DMS 273 (cell line): ENCODE data around the gene KLHL33.
"Not testable (repeated sequence)": the region's sequence is repeated elsewhere in the genome, so short reads cannot be mapped to it uniquely, and the experiment has no call there.

Source experiments
- DNase-seq: peaks from one replicate; lab custom pipeline; 2025; ENCODE audit not compliant: unreplicated experiment; lab: John Stamatoyannopoulos, UW

KLHL33 gene

GRCh38 chr14:20452831-20453230 is 16.9 kb upstream of the KLHL33 start:
- not testable (repeated sequence) for DNase-seq

- no peak for DNase-seq
Observed at GRCh38 chr14:20446889-20447288, 10.9 kb upstream of the KLHL33 start.

DNA sequence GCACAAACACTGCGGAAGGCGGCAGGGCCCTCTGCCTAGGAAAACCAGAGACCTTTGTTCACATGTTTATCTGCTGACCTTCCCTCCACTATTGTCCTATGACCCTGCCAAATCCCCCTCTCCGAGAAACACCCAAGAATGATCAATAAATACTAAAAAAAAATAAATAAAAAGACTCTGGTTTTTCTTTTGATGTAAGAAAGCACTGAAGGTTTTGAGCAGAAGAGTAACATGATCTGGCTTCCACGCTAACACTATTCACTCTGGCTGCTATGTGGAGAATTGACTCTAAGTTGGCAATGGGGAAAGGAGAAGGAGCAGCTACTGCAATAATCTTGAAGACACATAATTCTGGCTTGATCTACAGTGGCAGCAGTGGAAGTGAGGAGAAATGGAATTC is 7.7 kb upstream of the KLHL33 start:
- not testable (repeated sequence) for DNase-seq

GRCh38 chr14:20441461-20441860 is 5.5 kb upstream of the KLHL33 start:
- DNase-seq: no peak

DNA sequence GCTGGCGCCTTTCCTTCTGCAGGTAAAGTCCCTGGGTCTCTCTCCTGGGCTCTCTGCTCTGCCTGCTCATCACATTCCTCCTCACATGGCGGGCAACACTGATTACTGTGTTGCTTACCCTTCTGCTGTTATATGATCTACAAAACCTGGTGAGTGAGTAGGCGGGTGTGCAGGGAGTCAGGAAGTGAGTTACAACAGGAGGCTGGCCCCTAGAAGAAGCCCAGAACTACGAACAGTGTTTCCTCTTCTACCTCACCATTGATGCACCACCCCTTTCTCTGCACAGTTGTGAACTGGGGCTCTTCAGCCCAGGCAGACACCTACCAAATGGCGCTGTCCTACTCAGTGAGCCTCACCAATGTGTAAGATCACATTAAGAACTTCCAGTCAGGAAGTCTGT is 4.9 kb upstream of the KLHL33 start:
- DNase-seq: no peak

- no peak for DNase-seq
Observed at GRCh38 chr14:20440465-20440864, 4.5 kb upstream of the KLHL33 start.

GRCh38 chr14:20438664-20439063 is 2.7 kb upstream of the KLHL33 start:
- DNase-seq: no peak

DNA sequence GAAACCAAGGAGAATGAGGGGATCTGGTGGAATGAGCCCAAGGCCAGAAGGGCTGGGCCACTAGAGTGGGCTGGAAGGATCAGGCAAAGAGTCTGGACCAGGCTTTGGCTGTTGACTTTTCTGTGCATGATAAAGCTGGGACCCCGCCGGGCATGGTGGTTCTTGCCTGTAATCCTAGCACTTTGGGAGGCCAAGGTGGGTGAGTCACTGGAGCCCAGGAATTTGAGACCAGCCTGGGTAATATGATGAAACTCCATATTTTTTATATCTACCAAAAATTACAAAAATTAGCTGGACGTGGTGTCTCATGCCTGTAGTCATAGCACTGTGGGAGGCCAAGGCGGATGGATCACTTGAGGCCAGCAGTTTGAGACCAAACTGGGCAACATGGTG is 393 bp upstream of the KLHL33 start:
- no peak for DNase-seq

GRCh38 chr14:20434701-20435581 is 1.0 kb downstream of the KLHL33 start:
- peak; percentile 59 for DNase-seq

GRCh38 chr14:20429801-20430669 is 5.9 kb downstream of the KLHL33 start:
- peak; percentile 51 for DNase-seq

GRCh38 chr14:20428802-20429201 is 7.2 kb downstream of the KLHL33 start:
- DNase-seq: no peak

DNA sequence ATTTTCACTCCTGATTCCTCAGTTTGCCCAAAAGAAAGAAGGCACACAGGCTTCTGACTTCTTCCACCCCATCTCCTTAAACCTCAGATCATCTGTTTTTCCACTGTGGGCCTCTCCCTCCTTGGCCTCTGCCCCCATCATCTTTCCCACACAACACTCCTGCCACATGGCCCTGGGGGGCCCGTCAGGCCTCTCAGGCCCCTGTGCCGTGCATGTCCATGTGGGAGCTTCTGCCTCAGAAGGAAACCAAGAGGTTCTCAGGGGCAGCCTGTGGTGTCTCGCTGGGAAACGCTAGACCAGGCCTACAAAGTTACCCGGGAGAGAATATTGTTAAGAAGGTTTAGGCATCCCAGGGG is 8.0 kb downstream of the KLHL33 start:
- no peak for DNase-seq

- no peak for DNase-seq
Observed at GRCh38 chr14:20427231-20428009, 8.5 kb downstream of the KLHL33 start.

- no peak for DNase-seq
Observed at GRCh38 chr14:20424851-20425250, 11.1 kb downstream of the KLHL33 start.

DNA sequence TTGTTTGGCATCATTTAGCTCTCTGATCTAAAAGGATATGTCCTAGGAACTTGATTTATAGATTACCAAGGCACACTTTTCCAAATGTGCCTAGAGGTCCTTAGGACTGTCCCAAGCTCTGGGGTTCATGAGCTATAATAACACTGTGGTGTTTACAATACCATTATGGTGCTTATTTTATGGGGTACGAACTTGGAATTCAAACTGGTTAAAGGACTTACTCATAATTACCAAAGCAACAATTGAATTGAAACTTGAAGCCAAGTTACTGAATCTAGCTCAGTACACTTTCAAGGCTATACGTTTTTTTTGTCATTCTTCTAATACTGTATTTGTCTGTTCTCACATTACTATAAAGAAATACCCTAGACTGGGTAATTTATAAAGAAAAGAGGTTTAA is 13.1 kb downstream of the KLHL33 start:
- no peak for DNase-seq

DNA sequence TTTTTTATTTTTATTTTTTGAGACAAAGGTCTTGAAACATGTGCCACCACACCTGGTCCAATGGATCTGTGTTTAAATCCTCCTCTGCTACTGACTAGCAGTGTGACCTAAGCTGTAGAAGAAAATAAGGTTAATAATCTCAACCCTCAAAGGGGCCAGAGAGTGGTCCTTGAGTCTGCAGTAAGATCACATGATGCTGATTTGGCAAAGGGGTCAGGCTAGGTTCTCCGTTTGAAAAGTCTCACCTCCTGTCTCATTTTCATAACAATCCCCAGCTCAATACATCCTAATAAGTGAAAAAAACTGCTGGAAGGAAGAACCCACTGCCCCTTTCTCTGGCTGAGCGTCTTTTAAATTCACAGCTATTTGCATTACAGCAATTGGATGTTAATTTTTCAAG is 14.7 kb downstream of the KLHL33 start:
- DNase-seq: no peak

DNA sequence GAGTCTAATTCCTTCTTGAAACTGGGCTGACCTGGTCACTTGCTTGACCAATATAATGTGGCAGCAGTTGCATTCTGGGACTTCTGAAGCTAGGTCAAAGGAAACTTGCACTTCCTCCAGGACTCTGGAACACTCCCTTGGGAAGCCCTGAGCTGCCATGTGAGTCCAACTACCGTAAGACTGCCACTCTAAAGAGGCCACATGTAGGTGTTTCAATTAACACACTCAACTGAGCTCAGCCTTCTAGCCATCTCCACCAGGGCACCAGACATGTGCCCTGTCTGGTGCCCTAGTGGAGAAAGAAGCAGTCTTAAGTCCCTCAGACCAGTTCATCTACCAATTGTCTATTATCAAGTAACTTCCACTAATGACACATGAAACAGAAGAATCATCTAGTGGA is 16.5 kb downstream of the KLHL33 start:
- no peak for DNase-seq

DNA sequence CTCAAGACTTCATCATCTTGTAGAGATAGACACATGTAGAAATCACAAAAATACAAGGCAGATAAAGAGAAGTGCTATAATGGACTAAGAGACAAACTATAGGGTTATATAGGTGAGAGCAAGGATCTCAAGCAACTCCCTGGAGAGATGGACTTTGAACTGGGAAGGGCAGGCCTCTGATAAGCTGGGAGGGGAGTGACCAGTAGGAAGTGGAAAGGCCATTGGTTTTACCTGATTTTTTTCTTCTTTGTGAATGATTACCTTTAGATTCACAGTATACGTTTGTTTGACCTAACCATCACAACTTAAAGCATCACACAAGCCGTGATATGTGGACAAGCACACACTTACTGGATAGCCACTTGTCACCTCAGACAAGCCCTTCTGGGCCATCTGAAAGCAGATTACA is 17.5 kb downstream of the KLHL33 start:
- no peak for DNase-seq

DNA sequence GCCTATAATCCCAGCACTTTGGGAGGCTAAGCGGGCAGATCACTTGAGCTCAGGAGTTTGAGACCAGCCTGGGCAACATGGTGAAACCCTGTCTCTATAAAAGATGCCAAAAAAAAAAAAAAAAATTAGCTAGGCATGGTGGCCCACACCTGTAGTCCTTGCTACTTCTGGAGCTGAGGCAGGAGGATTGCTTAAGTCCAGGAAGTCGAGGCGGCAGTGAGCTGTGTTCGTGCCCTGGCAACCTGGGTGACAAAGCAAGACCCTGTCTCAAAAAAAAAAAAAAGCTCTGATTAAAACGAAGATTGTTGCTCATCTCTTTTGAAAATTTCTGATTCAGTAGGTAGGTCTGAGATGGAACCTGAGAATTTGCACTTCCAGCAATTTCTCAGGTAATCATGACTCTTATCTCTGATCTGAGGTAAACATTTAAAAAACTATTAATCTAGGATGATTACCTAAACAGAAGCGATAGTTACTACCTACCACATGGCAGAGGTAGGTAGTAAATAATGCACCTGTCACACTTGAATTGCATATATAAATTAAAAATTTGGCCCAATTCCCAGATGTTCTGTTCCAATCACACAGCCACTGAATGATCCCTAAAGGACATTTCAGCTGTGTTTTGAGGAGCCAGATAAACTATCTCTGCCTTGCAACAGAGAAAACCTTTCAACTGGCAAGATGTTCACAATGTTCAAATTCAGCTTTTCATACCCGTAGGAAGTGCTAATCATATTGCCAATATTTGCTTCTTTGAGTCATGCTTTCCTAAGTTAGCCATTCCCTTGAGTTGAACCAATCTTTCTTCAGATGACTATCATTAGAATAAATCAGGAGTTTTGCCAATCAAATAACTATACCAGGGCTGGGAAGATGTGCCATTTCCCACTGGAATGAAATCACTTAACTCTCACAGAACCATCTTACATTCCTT is 18.4 kb downstream of the KLHL33 start:
- DNase-seq: no peak

GRCh38 chr14:20416223-20416622 is 19.7 kb downstream of the KLHL33 start:
- no peak for DNase-seq
